HG02884 (cell line): ENCODE measurements around the gene CBX8.

ENCODE experiments used
- ATAC-seq: cut with Tn5 transposase; IDR thresholded peaks from one replicate; pipeline ENCODE4 v1.9.1; 2021; ENCODE audit warnings: mild to moderate bottlenecking, moderate library complexity; ENCODE audit not compliant: unreplicated experiment

The CBX8 gene

GRCh38 chr17:79808763-79809529 lies 12.1 kb upstream of the CBX8 start:
- no peak for ATAC-seq

GRCh38 chr17:79806863-79807720 lies 10.2 kb upstream of the CBX8 start:
- no peak for ATAC-seq

DNA sequence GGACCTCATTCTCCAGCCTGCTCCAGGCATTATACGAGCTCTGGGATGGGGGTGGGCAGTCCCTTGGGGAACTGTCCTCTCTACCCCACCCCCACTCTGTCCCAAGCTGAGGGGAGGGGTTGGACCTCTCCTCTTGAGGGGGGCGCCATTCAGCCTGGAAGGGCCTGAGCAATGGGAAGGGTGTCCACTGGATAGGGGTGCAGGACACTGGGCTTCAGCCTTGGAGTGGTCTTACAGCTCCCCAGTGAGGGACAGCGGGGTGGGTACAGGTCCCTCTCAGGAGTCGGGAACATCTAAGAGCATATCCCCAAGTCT lies 9.5 kb upstream of the CBX8 start:
- ATAC-seq: no peak

GRCh38 chr17:79804856-79805696 lies 8.2 kb upstream of the CBX8 start:
- no peak for ATAC-seq

DNA sequence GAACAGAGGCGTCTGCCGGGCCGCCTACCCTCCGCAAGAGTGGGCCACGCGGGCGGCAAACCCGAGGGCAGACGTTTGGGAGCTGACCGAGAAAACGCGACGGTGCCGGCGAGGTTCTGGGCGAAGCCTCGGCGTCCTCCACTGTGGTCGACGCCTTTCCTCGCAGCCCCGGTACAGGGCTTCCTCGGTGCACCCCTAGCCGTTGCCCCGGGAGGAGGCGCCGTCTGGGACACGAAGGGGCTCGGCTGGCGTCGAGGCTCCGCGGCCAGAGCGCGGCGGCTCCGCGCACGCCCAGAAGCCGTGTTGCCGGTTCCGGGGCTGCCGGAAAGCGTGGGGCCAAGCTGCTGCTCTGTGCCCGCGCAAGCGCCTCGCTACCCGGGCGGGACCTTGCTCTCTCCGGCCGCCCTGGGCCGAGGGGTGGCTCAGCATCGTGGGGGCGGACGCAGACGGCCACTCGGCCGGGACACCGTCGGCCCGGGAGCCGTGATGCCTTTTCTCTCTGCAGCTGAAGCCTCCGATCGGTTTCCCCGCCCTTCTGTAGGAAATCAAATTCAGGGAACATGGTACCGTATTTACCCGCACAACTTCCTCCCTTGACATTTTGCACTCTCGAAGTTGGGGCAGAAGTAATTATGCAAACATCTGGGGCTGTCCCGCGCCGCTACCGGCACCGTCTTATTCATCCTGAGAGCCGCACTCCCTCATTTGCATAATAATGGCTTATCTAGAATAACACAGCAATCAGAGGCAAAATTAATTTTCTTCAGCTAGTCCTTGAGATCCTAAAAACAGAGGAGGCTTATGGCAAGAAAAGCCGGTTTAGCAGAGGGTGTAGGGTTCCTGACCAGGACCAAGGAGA lies 7.3 kb upstream of the CBX8 start:
- no peak for ATAC-seq

- no peak for ATAC-seq
These were observed 6.6 kb upstream of the CBX8 start for GRCh38 chr17:79803421-79803996.

DNA sequence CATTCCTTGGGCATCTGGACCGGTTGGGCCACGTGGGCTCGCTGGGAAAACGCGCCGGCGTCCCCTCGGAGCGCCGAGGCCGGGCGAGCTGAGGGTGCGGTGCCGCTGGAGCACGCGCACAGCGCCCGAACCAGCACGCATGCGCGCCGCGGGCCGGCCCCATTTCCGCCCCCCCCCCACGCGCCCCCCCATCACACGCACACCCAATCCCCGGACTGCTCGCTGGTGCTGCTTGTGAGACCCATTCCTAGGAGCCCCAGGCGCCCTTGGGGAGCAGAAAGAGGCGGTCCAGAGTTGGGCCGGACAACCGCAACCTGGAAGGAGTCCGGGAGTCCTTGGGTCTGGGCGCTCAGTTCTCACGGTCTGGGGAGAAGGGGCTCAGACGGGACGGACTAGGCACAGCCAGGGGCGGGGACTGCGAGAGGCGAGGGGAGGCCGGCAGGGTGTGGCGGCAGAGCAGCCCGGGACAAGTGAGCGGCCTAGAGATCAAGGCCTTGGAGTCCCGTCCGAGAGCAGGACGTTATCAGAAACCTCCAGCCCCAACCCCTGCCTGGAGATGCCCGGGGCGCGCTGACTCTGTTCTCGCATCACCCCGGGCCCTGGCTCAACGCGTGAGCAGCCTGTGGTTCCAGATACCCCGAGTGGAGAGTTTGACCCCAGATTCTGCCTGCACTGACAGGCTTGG lies 6.0 kb upstream of the CBX8 start:
- ATAC-seq: no peak

- ATAC-seq: no peak
These were observed 5.3 kb upstream of the CBX8 start for GRCh38 chr17:79802039-79802735.

- ATAC-seq: no peak
These were observed 4.5 kb upstream of the CBX8 start for GRCh38 chr17:79801156-79802038.

DNA sequence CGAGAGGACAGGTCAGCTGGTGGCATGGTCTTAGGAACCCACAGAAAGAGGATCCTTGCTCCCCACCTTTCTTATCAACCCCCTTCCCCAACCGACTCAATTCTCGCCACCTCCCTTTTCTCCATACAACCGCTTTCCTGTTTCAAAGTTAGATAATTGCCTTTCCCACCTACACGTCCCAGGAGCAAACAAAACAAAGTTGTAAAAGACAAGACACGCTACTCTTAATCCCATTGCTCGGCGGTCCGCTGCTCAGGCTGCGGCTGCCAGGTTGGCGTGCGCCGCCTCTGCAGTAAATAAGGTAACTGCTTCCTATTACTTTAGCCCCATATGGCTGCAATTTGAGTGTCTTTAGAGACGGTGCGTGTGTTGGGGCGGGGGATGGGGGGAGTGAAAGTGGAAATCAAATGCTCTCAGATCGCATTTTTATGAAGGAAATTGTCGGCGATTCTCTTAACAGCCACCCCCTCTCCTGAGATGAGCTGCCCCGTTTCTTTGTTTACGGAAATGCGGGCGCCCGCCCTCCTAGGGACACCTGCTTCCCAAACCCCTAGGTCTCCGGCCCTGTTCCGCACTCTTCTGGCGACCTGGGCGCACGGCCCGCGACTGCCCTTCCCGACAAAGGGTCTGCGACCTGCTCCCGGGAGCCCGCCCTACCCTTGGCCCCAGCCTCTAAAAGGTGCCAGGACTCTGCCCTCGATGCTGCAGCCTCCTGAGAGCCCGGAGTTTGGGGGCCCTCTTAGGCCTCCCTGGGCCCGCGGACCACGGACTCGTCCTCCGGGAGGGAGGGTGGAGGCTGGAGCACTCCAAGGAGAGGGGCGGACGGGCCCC lies 3.7 kb upstream of the CBX8 start:
- no peak for ATAC-seq

- ATAC-seq: no peak
These were observed 2.9 kb upstream of the CBX8 start for GRCh38 chr17:79799538-79800324.

- no peak for ATAC-seq
These were observed 2.3 kb upstream of the CBX8 start for GRCh38 chr17:79799174-79799537.

- ATAC-seq: no peak
These were observed 1.7 kb upstream of the CBX8 start for GRCh38 chr17:79798299-79799173.

- no peak for ATAC-seq
These were observed 818 bp upstream of the CBX8 start for GRCh38 chr17:79797492-79798298.

DNA sequence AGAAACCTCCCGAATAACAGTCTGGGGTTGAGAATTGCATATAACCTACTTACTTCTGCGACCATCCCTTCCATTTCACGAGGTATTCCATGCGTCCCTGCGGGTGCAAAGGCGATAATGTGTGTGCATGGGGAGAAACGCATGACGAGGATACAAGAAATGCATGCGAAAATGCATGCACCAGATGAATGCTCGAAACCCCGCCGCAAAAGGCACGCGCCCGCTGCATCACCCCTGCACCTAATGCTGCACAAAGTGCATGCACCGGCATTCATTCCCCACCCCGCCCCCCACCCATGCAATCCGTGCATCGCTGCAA lies 474 bp downstream of the CBX8 start:
- ATAC-seq: no peak
